ENCODE data around the gene ALKBH6. TPM values are rescaled to one million over a fixed set of nuclear protein-coding genes. Genes with fewer than 3 reads are reported as not detected.

The ALKBH6 gene
- total RNA-seq (2022; extraction: Qiagen RNA extraction) = 20.0 to 26.5 TPM (median 22.8 TPM) in 5 replicates

GRCh38 chr19:36014012-36014924, at the start of gene ALKBH6:
Gene ALKBH6 (minus strand): TSS chr19:36014213. CDS start chr19:36013397, 816 bp downstream.

GRCh38 chr19:36054733-36055686, 41.0 kb upstream of the ALKBH6 start, which contains the start of gene WDR62:
Gene WDR62 (plus strand): TSS chr19:36054897. CDS start chr19:36054972, 75 bp downstream.

DNA sequence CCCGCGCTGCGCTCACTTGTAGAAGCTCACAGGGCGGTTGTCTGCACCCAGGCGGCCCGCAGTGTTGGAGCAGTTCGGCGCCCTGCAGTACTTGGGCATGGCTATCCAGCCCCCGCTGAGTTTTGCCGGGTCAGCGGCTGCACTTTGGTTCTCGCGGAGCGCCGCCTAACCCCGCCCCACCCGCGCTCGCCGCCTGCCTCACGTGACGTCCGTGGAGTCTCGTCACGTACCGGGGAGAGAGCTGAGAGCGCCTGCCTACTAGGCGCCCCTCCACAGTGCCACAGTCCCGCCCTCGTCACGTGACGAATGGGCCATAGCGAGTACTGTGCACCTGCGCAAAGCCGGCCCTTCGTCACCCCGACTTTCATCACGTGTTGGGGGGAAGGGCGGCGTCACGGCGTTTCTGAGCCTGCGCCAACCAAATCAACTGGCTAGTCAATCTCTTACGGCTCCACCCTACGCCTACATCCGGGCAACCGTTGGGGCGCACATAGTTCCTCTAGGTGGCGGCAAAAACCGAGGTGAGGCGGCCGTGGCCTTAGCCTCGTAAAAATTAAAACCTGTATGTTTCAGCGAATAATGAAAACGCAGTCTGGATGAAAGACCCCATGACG, 40.2 kb upstream of the ALKBH6 start, which contains the start of gene THAP8:
THAP8 (minus strand) TSS at position 167 of the 614 bp plus-strand sequence; CDS start at position 99, 68 bp downstream.

GRCh38 chr19:36032251-36033104, 18.5 kb upstream of the ALKBH6 start, which contains the start of gene CLIP3:
Gene CLIP3 (minus strand): TSS chr19:36032873. CDS start chr19:36032357, 516 bp downstream.

DNA sequence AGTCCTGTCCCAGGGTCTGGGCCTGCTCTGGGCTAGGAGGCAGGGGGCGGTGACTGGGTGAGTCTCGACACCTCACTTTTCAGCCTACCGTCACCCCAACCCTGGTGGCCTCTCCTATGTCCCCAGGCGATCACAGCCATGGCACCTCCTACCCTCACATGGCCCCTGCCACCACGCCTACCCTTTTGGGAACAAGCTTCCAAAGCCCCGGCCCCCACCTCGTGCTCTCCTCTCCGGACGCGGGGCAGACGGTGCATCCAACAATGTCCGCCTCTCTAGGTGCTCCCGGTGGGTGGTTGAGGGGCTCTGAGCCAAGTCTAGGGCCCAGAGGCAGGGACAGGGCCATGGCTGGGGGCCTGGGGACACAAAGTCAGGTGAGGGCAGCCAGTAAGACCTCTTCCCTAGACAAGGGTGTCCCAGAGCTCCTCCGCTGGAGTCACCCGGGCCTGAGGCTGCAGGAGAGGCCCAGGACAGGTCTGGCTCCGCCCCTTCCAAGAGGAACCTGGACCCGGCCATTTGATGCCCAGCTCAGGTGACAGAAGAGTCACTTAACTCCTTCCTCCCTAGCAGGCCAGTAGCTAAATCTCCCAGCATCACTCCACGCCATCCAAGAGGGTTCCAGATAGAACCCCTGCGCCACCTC, 5.6 kb downstream of the ALKBH6 start, which contains the start of gene SYNE4:
SYNE4 (minus strand) TSS at position 478 of the 643 bp plus-strand sequence; CDS start at position 346, 132 bp downstream.

DNA sequence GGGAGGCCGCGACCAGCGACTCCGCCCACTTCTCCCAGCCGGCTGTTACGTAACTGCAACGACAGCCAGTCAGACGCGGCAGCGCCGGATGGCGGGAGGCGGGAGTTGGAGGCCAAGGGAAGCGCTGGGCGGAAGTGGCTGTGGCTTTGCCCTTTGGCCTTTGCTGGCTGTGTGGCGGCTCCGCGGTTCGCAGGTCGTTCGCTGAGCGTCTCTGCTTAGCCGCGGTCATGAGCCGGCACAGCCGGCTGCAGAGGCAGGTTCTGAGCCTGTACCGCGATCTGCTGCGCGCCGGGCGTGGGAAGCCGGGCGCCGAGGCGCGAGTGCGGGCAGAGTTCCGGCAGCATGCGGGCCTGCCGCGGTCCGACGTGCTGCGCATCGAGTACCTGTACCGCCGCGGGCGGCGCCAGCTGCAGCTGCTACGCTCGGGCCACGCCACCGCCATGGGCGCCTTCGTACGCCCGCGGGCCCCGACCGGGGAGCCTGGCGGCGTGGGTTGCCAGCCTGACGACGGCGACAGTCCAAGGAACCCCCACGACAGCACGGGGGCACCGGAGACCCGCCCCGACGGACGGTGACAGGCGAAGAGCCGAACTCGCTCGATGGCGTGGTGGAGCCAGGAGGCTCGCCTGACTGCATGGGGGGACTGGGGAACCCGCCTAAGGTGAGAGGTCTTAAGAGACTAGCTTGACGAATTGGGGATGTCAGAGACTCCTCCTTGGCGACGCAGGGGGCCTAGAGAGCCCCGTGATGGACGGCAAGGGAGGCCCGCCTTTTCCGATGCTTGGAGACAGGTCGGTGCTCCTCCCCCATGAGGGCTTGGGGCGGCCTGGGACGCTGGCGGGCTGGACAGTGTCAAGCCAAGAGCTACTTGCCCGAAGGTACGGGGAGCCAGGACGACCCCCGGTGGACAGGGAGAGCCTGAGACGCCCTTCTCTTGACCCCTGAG, 18.7 kb downstream of the ALKBH6 start, which contains the start of gene SDHAF1:
SDHAF1 (plus strand) TSS at position 141 of the 946 bp plus-strand sequence; CDS start at position 228, 87 bp downstream.

Other genes starting within 250 kb of the ALKBH6 start
- gene ARHGAP33, start 238.6 kb downstream of the ALKBH6 start, total RNA-seq (2022; extraction: Qiagen RNA extraction) = 3.0 to 10.3 TPM (median 6.4 TPM) in 5 replicates
- gene PRODH2, start 201.4 kb downstream of the ALKBH6 start, total RNA-seq (2022; extraction: Qiagen RNA extraction) = 0.12 to 0.46 TPM (median 0.16 TPM) in 5 replicates
- 0.38 to 0.70 TPM (median 0.45 TPM) in 5 replicates for gene NPHS1, start 161.7 kb downstream of the ALKBH6 start, total RNA-seq (2022; extraction: Qiagen RNA extraction)
- gene KIRREL2, start 157.3 kb downstream of the ALKBH6 start, total RNA-seq (2022; extraction: Qiagen RNA extraction) = 0.37 to 0.65 TPM (median 0.52 TPM) in 5 replicates
- 71.0 to 103 TPM (median 96.5 TPM) in 5 replicates for gene APLP1, start 145.6 kb downstream of the ALKBH6 start, total RNA-seq (2022; extraction: Qiagen RNA extraction)
- gene NFKBID, start 113.7 kb downstream of the ALKBH6 start, total RNA-seq (2022; extraction: Qiagen RNA extraction) = 3.5 to 6.3 TPM (median 5.9 TPM) in 5 replicates
- 0.15 to 0.47 TPM (median 0.32 TPM) in 4 of 5 replicates, not detected in the other for gene HCST, start 111.7 kb downstream of the ALKBH6 start, total RNA-seq (2022; extraction: Qiagen RNA extraction)
- not detected in 5 replicates for gene TYROBP, start 105.9 kb downstream of the ALKBH6 start, total RNA-seq (2022; extraction: Qiagen RNA extraction)
- gene LRFN3, start 77.8 kb downstream of the ALKBH6 start, total RNA-seq (2022; extraction: Qiagen RNA extraction) = 13.2 to 27.6 TPM (median 23.1 TPM) in 5 replicates
- 32.4 to 43.7 TPM (median 41.9 TPM) in 5 replicates for gene SDHAF1, start 19.0 kb downstream of the ALKBH6 start, total RNA-seq (2022; extraction: Qiagen RNA extraction)
- gene SYNE4, start 5.4 kb downstream of the ALKBH6 start, total RNA-seq (2022; extraction: Qiagen RNA extraction) = 0.15 to 0.36 TPM (median 0.28 TPM) in 5 replicates
- gene CLIP3, start 18.7 kb upstream of the ALKBH6 start, total RNA-seq (2022; extraction: Qiagen RNA extraction) = 0.67 to 0.99 TPM (median 0.74 TPM) in 5 replicates
- gene THAP8, start 40.1 kb upstream of the ALKBH6 start, total RNA-seq (2022; extraction: Qiagen RNA extraction) = 4.4 to 7.7 TPM (median 7.2 TPM) in 5 replicates
- gene WDR62, start 40.7 kb upstream of the ALKBH6 start, total RNA-seq (2022; extraction: Qiagen RNA extraction) = 15.4 to 27.5 TPM (median 26.2 TPM) in 5 replicates
- 0.15 to 0.26 TPM (median 0.25 TPM) in 3 of 5 replicates, not detected in the others for gene OVOL3, start 96.9 kb upstream of the ALKBH6 start, total RNA-seq (2022; extraction: Qiagen RNA extraction)
- 239 to 270 TPM (median 250 TPM) in 5 replicates for gene POLR2I, start 100.7 kb upstream of the ALKBH6 start, total RNA-seq (2022; extraction: Qiagen RNA extraction)
- gene TBCB, start 101.3 kb upstream of the ALKBH6 start, total RNA-seq (2022; extraction: Qiagen RNA extraction) = 456 to 511 TPM (median 495 TPM) in 5 replicates
- 1,596 to 2,458 TPM (median 2,269 TPM) in 5 replicates for gene CAPNS1, start 125.9 kb upstream of the ALKBH6 start, total RNA-seq (2022; extraction: Qiagen RNA extraction)
- gene COX7A1, start 138.2 kb upstream of the ALKBH6 start, total RNA-seq (2022; extraction: Qiagen RNA extraction) = not detected in 5 replicates
- gene ZNF565, start 200.5 kb upstream of the ALKBH6 start, total RNA-seq (2022; extraction: Qiagen RNA extraction) = 4.4 to 4.8 TPM (median 4.6 TPM) in 5 replicates
- 120 to 157 TPM (median 136 TPM) in 5 replicates for gene ZNF146, start 200.9 kb upstream of the ALKBH6 start, total RNA-seq (2022; extraction: Qiagen RNA extraction)